ENCODE data around the gene TRPM5.
"Not testable (repeated sequence)": the region's sequence is repeated elsewhere in the genome, so short reads cannot be mapped to it uniquely, and the experiment has no call there.

Gene TRPM5

GRCh38 chr11:2443881-2444820 is at the start of gene TRPM5:
TSS of gene TRPM5 (minus strand) at chr11:2444514. CDS start at chr11:2423036, 21,478 bp downstream.
- DNase-seq = no peak

GRCh38 chr11:2489083-2489482 is 44.8 kb upstream of the TRPM5 start:
- DNase-seq = no peak

- DNase-seq = no peak
Observed at GRCh38 chr11:2488004-2488403, 43.7 kb upstream of the TRPM5 start.

DNA sequence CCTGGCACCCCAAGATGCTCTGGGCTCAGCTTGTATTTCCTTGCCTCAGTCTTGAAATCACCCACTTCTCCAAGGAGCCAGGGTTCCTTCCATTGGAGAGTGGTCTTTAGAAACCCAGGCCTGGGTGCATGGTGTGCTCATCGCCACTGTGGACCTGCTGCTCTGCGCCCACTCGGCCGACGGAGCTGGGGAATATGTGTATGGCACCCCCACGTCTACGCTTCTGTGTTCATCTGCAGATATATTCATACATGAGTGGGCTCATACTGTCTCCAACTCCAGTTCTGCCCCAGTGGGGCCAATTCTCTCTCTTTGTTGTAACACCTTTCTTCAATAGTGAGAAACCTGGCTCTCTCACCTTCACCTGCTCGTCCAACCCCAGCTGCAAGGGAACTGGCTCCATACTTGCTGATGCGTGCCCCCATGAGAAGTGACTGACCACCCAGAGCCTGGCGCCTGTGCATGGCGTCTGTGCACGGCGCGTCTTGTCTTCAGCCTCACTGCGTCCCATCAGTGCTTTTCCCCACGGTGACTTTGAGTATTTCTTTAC is 40.3 kb upstream of the TRPM5 start:
- DNase-seq = no peak

DNA sequence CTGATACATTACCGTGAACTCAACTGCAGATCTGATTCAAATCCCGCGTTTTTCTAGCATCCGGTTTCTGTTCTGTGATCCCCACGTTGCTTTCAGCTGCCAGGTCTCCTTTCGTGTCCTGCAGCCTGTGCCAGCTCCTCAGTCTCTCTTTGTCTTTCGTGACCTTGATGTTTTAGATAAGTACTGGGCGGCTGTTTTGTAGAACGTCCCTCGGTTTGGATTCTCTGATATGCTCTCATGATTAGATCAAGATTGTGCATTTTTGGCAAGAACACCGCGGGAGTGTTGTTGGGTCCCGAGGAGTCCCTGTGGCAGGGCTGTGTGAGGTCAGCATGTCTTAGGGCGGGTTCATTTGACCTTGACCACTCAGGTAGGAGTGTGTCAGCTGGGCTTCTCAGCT is 39.1 kb upstream of the TRPM5 start:
- DNase-seq = peak; percentile 53

- peak; percentile 71 for DNase-seq
Observed at GRCh38 chr11:2482745-2483144, 38.4 kb upstream of the TRPM5 start.

GRCh38 chr11:2482204-2482603 is 37.9 kb upstream of the TRPM5 start:
- peak; percentile 61 for DNase-seq

DNA sequence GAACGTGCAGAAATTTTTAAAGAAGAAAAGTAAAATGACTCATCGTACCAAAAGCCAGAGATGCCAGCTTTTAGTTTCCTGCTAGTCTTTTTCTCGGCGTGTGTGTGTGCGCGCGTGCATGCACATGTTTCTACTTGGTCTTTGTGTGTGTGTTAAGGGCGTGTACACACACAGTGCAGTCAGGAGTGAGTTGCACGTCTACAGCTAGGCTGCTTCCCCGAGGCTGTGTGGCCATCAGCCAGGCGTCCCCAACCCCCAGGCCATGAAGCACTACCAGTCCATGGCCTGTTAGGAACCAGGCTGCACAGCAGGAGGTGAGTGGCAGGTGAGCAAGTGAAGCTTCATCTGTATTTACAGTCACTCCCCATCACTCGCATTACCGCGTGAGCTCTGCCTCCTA is 36.9 kb upstream of the TRPM5 start:
- peak; percentile 51 for DNase-seq

DNA sequence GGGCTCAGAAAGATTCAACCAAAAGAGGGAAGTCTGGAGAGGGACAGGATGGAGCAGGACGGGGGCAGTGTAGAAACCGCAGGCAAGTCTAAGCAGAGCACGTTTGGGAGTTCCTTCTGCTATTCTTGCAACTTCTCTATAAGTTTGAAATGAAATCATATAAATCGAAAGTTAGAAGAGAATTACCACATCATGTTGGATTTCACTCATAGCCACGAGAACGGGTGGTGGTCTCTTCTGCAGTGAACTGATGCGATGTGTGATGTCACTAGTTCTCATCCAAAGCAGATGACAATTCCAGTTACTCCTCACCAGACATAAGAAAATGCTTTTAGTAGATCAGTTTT is 36.5 kb upstream of the TRPM5 start:
- DNase-seq = no peak

DNA sequence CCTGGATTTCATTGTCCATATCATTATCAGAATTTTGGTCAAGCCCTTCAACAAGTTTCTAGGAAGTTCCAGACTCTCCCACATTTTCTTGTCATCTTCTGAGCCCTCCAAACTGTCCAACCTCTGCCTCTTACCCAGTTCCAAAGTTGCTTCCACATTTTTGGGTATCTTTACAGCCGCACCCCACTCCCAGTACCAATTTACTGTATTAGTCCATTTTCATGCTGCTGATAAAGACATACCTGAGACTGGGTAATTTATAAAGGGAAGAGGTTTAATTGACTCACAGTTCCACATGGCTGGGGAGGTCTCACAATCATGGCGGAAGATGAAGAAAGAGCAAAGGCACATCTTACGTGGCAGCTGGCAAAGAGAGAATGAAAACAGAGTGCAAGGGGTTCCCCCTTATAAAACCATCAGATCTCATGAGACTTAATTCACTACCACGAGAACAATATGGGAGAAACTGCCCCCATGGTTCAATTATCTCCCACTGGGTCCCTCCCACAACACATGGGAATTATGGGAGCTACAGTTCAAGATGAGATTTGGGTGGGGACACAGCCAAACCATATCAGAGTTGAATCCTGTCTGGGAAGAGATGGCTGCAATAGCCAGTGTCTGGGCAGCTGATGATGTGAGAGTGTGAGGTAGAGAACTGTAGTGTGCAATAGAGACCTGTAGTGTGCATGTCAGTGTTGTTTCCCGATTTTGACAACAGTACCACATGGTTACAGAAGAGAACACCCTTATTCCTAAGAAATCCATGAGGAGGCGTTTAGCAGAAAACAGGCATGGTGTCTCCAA is 36.0 kb upstream of the TRPM5 start:
- not testable (repeated sequence) for DNase-seq

DNA sequence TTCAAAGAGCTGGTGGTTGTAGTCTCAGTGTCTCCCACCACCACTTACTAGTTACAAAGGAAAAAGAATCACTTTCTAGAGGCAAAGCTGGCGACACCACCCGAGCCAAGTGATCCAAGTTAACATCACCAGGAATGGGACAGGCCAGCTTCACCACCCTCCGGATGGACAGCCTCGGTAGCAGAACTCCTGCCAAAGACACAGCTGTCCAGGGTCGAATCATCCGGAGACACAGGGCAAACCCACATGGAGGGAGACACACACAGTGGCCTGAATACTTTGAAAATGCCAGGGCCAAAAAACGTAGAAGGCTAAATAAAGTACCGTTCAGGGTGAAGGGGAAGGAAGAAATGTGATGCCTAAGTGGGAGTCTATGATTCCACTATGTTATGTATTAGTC is 33.6 kb upstream of the TRPM5 start:
- DNase-seq = no peak

GRCh38 chr11:2477254-2477653 is 32.9 kb upstream of the TRPM5 start:
- no peak for DNase-seq

DNA sequence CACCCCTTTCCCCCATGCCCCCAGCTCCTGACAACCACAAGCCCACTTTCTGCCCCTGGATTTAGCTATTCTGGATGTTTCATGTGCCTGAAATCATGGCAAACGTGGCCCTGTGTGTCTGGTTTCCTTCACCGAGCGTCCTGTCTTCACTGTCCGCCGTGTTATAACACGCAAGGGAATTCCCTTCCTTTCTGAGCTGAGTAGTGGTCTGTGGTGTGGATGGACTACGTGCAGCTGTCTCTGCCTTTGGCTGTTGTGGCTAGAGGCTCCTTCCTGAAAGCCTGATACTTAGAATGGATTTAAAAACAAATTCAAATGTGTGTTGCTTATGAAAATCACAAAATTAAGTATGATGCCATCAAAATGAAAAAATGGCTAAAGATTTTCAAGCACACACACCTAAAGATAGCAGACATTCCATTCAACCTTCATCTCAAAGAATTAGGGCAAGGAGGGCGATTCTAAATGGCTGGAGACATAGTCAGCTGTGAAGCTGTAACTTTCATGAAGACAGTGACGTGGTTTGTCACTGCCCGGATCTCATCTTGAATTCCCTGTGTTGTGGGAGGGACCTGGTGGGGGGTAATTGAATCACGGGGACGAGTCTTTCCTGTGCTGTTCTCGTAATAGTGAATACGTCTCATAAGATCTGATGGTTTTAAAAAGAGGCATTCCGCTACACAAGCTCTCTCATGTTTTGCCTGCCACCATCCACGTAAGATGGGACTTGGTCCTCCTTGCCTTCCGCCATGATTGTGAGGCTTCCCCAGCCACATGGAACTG is 31.0 kb upstream of the TRPM5 start:
- DNase-seq = no peak

GRCh38 chr11:2474059-2474901 is 30.0 kb upstream of the TRPM5 start:
- peak; percentile 21 for DNase-seq

DNA sequence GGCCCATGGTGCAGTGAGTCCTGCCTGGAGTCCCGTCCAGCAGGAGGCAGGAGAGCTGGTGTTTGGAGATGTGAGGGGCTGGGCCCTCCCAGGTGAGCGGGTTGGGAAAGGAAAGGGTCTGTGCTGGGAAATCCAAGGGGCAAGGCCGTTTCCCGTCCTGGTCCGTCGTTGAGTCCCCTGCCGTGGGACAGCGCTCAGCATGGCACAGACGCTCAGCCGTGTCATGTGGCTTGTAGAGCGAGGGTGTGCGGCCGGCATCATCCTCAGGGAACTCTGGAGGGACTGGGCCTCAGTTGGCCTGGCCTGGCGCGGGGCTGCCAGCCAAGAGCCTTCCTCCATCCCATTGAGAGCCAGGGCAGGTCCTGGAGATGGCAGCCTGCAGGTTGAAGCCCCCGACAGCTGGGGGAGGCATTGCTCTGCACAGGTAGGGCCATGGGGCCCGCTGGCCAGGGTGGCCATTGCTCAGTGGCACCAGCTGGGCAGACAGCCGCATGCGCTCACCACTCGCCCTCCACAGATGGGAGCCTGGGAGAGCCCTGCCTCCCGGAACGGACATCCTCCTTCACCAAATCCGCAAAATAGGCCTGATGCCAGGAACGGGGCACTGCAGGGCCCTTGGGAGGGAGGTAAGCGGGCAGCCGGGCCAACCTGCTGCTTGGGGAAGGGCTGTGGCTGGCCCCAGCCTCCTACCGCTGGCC is 29.2 kb upstream of the TRPM5 start:
- DNase-seq = no peak

DNA sequence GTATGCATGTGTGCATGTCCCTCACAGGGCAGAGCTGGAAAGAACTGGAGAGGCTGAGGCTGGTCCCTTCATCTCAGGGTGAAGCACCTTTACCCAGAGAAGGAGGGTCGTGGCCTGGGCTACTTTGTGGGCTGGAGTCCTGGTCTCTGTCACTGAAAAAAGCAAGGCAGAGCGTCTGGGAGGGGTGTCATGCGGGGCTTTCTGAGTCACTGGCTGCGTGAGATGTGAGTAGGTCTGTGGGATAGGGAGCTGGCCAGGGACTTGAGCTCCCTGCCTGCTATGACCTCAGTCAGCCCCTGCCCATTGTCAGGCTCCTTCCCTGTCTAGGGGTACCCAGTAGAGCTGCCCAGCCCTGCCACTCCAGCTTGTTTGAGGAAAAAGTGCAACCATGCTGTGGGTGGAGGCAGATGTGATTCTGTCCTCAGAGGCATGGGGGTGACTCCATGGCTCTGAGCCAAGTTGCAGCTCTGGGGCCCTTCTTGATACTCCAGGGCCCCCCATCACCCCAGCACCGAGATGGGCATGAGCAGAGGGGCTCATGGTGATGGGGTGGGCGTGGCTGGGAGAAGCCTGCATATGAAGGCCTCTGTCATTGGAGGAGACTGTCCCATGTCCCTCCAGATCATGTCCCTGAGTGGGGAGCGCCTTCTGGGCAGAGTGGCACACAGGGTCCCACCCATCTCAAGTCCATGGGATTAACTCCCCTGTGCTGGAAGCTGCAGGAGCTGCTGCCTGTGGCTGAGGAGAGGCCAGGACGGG is 28.3 kb upstream of the TRPM5 start:
- no peak for DNase-seq

DNA sequence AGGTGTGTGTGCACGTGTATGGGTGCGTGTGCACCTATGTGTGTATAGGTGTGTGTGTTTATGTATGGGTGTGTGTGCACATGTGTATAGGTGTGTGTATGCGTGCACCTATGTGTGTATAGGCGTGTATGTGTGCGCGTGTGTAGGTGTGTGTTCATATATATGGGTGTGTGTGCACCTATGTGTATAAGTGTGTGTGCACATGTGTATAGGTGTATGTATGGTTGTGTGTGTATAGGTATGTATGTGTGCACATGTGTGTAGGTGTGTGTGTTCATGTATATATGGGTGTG is 27.4 kb upstream of the TRPM5 start:
- no peak for DNase-seq

DNA sequence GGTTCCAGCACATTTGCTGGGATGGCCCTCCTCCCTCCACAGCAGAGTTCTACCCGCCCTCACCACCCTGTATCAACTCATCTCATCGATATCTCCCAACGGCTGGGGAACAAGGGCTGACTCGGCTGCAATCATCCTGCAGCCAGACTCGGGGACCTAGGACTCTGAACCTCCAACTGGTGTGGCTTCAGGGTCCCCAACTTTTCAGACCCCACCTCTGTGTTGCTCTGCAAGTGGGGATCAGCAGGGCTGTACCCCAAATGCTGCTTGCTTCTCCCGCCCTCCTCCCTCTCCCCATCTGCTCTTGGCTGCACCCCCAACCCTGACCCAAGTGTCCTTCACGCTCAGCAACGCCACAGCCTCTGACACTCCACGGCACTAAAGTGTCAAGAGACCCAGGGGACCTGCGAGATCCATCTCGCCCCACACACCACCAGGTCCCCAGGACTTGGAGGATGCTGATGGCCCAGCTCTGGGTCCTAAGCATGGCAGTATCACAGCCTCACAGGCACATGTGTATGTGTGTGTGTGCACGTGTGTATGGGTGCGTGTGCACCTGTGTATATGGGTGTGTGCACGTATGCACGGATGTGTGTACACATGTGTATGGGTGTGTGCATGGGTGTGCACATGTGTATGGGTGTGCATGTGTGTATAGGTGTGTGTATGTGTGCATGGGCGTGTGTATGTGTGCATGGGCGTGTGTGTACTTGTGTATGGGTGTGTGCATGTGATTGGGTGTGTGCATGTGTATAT is 26.9 kb upstream of the TRPM5 start:
- DNase-seq = no peak

- DNase-seq = no peak
Observed at GRCh38 chr11:2470495-2470894, 26.2 kb upstream of the TRPM5 start.

All from NCI-H748 treated with DMSO at 0.1 percent for 48 hours (cell line).